ENCODE measurements around the gene RASL11A.

GRCh38 chr13:27304611-27305010, 34.0 kb downstream of the RASL11A start:
- TF ChIP-seq ONECUT2 (CRISPR knock-in tag; IDR thresholded peaks at IDR 0.05): no peak
- TF ChIP-seq MTF1 (CRISPR knock-in tag; IDR thresholded peaks at IDR 0.05): no peak
- no peak for TF ChIP-seq TBP (CRISPR knock-in tag; IDR thresholded peaks at IDR 0.05)
- TF ChIP-seq ETV6 (CRISPR knock-in tag; conservative IDR thresholded peaks at IDR 0.05): no peak
- no peak for TF ChIP-seq ZNF766 (CRISPR knock-in tag; IDR thresholded peaks at IDR 0.05; ENCODE audit: borderline replicate concordance)
- TF ChIP-seq SIN3A (IDR thresholded peaks at IDR 0.05; ENCODE audit: borderline replicate concordance, low read depth, low read length): no peak
- no peak for TF ChIP-seq RFX5 (IDR thresholded peaks at IDR 0.05; ENCODE audit: low read depth, low read length)
- TF ChIP-seq ZNF7 (CRISPR knock-in tag; IDR thresholded peaks at IDR 0.05): no peak
- no peak for TF ChIP-seq SP4 (CRISPR knock-in tag; IDR thresholded peaks at IDR 0.05)
- TF ChIP-seq, protein P1, sequence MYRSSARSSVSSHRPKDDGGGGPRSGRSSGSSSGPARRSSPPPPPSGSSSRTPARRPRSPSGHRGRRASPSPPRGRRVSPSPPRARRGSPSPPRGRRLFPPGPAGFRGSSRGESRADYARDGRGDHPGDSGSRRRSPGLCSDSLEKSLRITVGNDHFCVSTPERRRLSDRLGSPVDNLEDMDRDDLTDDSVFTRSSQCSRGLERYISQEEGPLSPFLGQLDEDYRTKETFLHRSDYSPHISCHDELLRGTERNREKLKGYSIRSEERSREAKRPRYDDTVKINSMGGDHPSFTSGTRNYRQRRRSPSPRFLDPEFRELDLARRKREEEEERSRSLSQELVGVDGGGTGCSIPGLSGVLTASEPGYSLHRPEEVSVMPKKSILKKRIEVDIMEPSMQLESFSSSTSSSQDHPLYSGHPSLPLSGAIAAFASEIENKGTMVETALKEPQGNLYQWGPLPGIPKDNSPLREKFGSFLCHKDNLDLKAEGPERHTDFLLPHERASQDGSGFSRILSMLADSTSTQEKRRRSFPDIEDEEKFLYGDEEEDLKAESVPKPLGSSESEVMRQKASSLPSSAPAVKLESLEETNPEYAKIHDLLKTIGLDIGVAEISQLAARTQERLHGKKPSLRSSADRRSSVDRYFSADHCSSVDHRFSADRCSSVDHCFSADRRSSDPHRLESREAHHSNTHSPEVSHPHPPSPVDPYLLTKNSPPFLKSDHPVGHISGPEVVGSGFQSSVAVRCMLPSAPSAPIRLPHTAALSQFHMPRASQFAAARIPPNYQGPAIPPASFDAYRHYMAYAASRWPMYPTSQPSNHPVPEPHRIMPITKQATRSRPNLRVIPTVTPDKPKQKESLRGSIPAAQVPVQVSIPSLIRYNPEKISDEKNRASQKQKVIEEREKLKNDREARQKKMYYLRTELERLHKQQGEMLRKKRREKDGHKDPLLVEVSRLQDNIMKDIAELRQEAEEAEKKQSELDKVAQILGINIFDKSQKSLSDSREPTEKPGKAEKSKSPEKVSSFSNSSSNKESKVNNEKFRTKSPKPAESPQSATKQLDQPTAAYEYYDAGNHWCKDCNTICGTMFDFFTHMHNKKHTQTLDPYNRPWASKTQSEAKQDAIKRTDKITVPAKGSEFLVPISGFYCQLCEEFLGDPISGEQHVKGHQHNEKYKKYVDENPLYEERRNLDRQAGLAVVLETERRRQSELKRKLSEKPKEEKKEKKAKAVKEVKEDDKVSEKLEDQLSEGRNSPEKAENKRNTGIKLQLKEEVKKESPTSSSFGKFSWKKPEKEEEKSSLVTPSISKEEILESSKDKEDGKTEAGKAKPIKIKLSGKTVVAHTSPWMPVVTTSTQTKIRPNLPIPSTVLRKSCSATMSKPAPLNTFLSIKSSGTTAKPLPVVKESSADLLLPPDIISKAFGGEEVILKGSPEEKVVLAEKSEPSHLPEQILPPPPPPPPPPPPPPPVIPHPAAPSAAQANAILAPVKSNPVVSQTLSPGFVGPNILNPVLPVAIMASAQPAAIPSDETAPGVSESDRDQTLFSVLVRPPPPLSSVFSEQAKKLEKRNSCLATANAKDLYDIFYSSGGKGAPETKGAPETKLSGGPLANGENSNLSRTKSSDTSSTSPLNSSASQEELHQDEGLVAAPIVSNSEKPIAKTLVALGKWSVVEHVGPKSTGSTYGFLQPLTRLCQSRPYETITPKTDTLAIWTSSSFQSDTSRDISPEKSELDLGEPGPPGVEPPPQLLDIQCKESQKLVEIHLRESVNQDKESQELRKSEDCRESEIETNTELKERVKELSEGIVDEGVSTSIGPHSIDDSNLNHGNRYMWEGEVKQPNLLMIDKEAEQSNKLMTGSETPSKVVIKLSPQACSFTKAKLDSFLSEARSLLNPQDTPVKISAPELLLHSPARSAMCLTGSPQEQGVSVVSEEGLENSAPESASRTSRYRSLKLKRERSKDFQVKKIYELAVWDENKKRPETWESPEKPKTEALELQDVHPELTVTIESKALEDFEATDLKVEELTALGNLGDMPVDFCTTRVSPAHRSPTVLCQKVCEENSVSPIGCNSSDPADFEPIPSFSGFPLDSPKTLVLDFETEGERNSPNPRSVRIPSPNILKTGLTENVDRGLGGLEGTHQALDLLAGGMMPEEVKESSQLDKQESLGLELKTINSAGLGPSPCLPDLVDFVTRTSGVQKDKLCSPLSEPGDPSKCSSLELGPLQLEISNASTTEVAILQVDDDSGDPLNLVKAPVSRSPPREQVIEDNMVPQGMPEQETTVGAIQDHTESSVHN (CRISPR knock-in tag; IDR thresholded peaks at IDR 0.05): no peak
- no peak for TF ChIP-seq TCF7 (IDR thresholded peaks at IDR 0.05; ENCODE audit: low read depth)
